Activated naive CD4-positive, alpha-beta T cell treated with anti-CD3 and anti-CD28 coated beads for 36 hours (primary cell): ENCODE results near the gene EPS8L1. TPM values are rescaled to one million over a fixed set of nuclear protein-coding genes. Genes with fewer than 3 reads are reported as not detected.
A peak's percentile ranks its signal among the peaks of the same experiment; 100 is the strongest.
"Not testable (repeated sequence)": the region's sequence is repeated elsewhere in the genome, so short reads cannot be mapped to it uniquely, and the experiment has no call there.

Experiments
- CTCF ChIA-PET: fragments of 350-600 bp; sonication (Branson Sonifier 250); formaldehyde crosslinking; loops from one replicate; lab custom pipeline; 2021; ENCODE audit warnings: antibody characterized with exemption; lab: Charles Lee
- DNase-seq: peaks from one replicate; pipeline ENCODE4 v3.0.0-alpha.2; 2020
- H3K27ac Mint-ChIP-seq: one replicate; pipeline ENCODE4 v1.8.0; 2021; ENCODE audit warnings: mild to moderate bottlenecking, mixed read lengths
- H3K27me3 Mint-ChIP-seq: one replicate; pipeline ENCODE4 v1.8.0; 2021; ENCODE audit warnings: low read depth, mixed read lengths
- H3K36me3 Mint-ChIP-seq: one replicate; pipeline ENCODE4 v1.8.0; 2021; ENCODE audit warnings: low read depth, mixed read lengths
- H3K4me1 Mint-ChIP-seq: one replicate; pipeline ENCODE4 v1.8.0; 2021; ENCODE audit warnings: low read depth, mixed read lengths
- H3K4me3 Mint-ChIP-seq: one replicate; pipeline ENCODE4 v1.8.0; 2021; ENCODE audit warnings: mild to moderate bottlenecking, moderate library complexity, mixed read lengths
- H3K9me3 Mint-ChIP-seq: one replicate; pipeline ENCODE4 v1.8.0; 2021; ENCODE audit warnings: mixed read lengths
- intact Hi-C: fragments of 100-400 bp; cut with micrococcal nuclease; formaldehyde crosslinking; loops from one replicate; pipeline ENCODE4 v1.15.1; 2023
- total RNA-seq, 2 experiments: library from RNA; stranded (reverse); gene quantifications; one replicate each; pipeline ENCODE4 v1.2.3, GENCODE V29; 2021

EPS8L1 gene
- total RNA-seq, 2 experiments from 2014 or later = 0.88 to 0.89 TPM

DNA sequence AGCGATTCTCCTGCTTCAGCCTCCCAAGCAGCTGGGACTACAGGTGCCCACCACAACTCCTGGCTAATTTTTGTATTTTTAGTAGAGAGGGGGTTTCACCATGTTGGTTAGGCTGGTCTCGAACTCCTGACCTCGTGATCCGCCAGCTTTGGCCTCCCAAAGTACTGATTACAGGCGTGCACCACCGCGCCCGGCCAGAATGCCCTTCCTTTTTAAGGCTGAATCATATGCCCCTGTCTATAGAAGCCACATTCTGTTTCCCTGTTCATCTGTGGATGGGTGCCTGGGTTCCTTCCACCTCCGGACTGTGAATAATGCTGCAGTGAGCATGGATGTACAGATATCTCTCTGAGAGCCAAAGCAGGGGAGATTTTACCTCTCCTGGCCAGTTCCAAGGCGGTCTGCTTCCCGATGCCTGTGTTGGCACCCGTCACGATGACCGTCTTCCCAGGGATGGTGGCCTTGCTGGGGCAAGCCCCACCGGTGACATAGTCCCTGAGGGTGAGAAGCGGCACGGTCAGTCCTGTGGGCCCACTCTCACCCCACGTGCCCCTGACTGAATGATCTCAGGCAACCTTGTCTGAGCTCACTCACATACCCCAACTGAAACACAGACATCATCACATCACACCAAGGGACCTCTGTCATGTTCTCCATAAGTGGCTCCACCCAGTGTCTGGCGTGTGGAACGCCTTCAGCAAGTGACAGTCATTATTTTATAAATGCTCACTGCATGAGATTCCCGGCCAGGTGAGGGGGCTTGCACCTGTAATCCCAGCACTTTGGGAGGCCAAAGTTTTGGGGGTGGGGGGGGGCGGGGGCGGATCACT, 16.7 kb upstream of the EPS8L1 start:
- H3K36me3 Mint-ChIP-seq = peaks cover 25% of the 10 kb centered on the region
- H3K27ac Mint-ChIP-seq = no peak overlapping the region
- H3K9me3 Mint-ChIP-seq = no peaks in the 10 kb centered on the region
- CTCF ChIA-PET = no interaction called here
- DNase-seq = no peak
- peaks cover 20% of the 10 kb centered on the region for H3K4me1 Mint-ChIP-seq
- intact Hi-C loops = no loop called here
- H3K27me3 Mint-ChIP-seq = no peaks in the 10 kb centered on the region
- no peak overlapping the region for H3K4me3 Mint-ChIP-seq

GRCh38 chr19:55060287-55060686, 15.4 kb upstream of the EPS8L1 start:
- H3K4me3 Mint-ChIP-seq, H3K9me3 Mint-ChIP-seq, DNase-seq, H3K27ac Mint-ChIP-seq, H3K27me3 Mint-ChIP-seq, CTCF ChIA-PET, intact Hi-C loops: not testable (repeated sequence)
- Mint-ChIP-seq H3K4me1 (peaks cover 18% of the 10 kb centered on the region), H3K36me3 (peaks cover 24% of the 10 kb centered on the region)

DNA sequence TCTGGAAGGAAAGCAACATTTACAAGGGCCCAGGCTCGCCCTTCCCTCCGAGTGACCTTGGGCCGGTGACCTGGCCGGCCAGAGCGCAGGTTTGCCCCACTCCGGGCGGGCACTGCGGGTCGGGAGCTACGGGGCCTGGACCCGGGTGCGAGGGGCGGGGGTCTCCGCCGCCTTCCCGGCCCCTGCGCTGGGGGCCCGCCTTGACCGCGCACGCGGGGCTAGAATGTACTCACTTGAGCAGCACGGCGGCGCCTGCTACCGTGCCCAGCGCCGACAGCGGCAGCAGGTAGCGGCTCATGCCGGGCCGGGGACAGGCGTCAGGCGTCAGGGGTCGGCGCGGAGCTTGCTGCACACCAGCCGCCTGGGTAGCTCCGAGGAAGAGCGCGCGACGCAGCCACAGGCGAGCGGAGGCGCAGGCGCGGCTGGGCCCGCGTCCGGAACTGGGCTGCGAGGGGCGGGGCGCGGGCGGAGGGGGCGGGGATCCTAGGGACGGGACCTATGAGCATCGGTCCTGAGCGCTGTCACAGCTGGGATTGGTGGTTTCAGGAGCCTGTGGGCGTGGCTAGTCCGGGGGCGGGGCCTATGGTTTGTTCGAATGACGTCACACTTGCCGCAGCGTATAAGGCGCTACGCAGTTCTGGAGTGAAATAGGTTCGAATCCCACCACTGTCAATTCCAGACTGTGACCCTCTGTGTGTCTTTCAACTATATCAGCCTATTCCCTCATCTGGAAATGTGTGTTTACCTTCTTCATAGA, 12.8 kb upstream of the EPS8L1 start, which contains the start of gene RDH13:
RDH13 (minus strand) TSS at position 414 of the 757 bp plus-strand sequence; CDS start at position 298, 116 bp downstream.
- Mint-ChIP-seq H3K4me1 (peaks cover 18% of the 10 kb centered on the region), H3K4me3 (peak within 1 kb of the TSS; percentile 84), H3K27ac (no peak within 1 kb of the TSS), H3K9me3 (no peaks in the 10 kb centered on the region), H3K27me3 (peaks cover 24% of the 10 kb centered on the region), H3K36me3 (peaks cover 12% of the 10 kb centered on the region)
- intact Hi-C loops = loop anchor here (1.0 to 2.0 kb wide), 6 partner anchors 18 to 614 kb away; partner anchors contain the start of genes KMT5C and LENG8
- CTCF ChIA-PET = no interaction called here
- peak; percentile 99 for DNase-seq

DNA sequence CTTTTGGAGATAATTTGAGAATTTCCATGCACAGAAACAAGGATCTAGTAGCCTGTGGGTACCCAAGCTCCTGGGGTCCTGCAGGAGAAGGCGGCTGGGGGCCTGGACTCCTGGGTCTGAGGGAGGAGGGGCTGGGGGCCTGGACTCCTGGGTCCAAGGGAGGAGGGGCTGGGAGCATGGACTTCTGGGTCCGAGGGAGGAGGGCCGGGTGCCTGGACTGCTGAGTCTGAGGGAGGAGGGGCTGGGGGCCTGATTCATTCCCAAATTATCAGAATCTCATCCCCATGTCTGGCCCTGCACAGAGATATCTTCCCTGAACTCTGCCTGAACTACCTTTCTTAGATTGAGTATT, 12.2 kb upstream of the EPS8L1 start:
- H3K4me3 Mint-ChIP-seq = peak overlapping the region; percentile 84
- no peaks in the 10 kb centered on the region for H3K9me3 Mint-ChIP-seq
- peaks cover 21% of the 10 kb centered on the region for H3K4me1 Mint-ChIP-seq
- CTCF ChIA-PET = no interaction called here
- no peak overlapping the region for H3K27ac Mint-ChIP-seq
- peaks cover 9% of the 10 kb centered on the region for H3K36me3 Mint-ChIP-seq
- H3K27me3 Mint-ChIP-seq = peaks cover 29% of the 10 kb centered on the region
- DNase-seq = no peak
- intact Hi-C loops = loop anchor here (1.0 to 2.0 kb wide), 6 partner anchors 18 to 615 kb away; partner anchors contain the start of genes KMT5C and LENG8

DNA sequence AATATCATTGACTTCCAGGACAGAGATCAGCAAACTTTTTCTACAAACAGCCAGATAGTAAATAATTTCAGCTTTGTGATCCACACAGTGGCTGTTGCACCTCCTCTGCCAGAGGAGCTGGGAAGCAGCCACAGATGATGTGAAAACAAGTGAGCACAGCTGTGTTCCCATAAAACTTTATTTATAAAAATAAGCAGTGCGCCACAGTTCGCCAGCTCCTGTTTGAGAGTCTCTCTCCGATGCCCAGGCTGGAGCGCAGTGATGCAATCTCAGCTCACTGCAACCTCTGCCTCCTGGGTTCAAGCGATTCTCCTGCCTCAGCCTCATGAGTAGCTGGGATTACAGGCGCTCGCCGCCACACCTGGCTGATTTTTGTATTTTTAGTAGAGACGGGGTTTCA, 10.2 kb upstream of the EPS8L1 start:
- H3K36me3 Mint-ChIP-seq, H3K4me3 Mint-ChIP-seq, intact Hi-C loops, H3K9me3 Mint-ChIP-seq, H3K27ac Mint-ChIP-seq, DNase-seq: not testable (repeated sequence)
- CTCF ChIA-PET = interaction anchor here (0.6 to 0.9 kb wide), 2 partner anchors 22 to 1442 kb away, joined by 3 to 4 read pairs; no protein-coding TSS in a partner anchor
- H3K27me3 Mint-ChIP-seq = peaks cover 42% of the 10 kb centered on the region
- H3K4me1 Mint-ChIP-seq = peaks cover 22% of the 10 kb centered on the region

GRCh38 chr19:55066107-55066709, 9.5 kb upstream of the EPS8L1 start:
- CTCF ChIA-PET = interaction anchor here (0.9 kb wide), 1 partner anchor 22 kb away, joined by 3 read pairs; no protein-coding TSS in a partner anchor
- H3K27me3 Mint-ChIP-seq = peaks cover 44% of the 10 kb centered on the region
- intact Hi-C loops = no loop called here
- peaks cover 1% of the 10 kb centered on the region for H3K36me3 Mint-ChIP-seq
- H3K4me3 Mint-ChIP-seq = no peak overlapping the region
- peaks cover 21% of the 10 kb centered on the region for H3K4me1 Mint-ChIP-seq
- no peak for DNase-seq
- no peaks in the 10 kb centered on the region for H3K9me3 Mint-ChIP-seq
- H3K27ac Mint-ChIP-seq = no peak overlapping the region

DNA sequence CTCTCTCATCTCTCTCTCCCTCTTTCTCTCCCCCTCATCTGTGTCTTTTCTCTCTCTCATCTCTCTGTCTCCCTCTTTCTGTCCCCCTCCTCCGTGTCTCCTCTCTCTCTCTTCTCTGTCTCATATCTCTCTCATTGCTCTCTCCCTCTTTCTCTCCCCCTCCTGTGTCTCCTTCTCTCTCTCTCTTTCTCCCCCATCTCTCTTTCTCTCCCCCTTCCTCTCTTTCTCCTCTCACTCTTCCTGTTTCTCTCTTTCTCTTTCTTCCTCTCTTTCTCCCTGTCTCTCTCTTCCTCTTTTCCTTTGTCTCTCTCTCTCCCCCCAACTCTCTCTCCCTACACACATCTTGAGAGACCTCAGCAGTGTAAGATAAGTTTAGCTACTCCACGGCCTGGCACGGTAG, 7.8 kb upstream of the EPS8L1 start:
- Mint-ChIP-seq H3K9me3 (no peaks in the 10 kb centered on the region), H3K4me1 (peaks cover 11% of the 10 kb centered on the region), H3K27ac (no peak overlapping the region), H3K4me3 (no peak overlapping the region), H3K36me3 (no peaks in the 10 kb centered on the region), H3K27me3 (peaks cover 55% of the 10 kb centered on the region)
- intact Hi-C loops = no loop called here
- CTCF ChIA-PET = no interaction called here
- DNase-seq = no peak

GRCh38 chr19:55068950-55069864, 6.5 kb upstream of the EPS8L1 start:
- intact Hi-C loops = no loop called here
- Mint-ChIP-seq H3K27me3 (peaks cover 61% of the 10 kb centered on the region), H3K27ac (no peak overlapping the region), H3K4me1 (peaks cover 11% of the 10 kb centered on the region), H3K36me3 (no peaks in the 10 kb centered on the region), H3K9me3 (no peaks in the 10 kb centered on the region), H3K4me3 (no peak overlapping the region)
- CTCF ChIA-PET = interaction anchor here (0.6 kb wide), 1 partner anchor 199 kb away, joined by 3 read pairs; no protein-coding TSS in a partner anchor
- DNase-seq = no peak

DNA sequence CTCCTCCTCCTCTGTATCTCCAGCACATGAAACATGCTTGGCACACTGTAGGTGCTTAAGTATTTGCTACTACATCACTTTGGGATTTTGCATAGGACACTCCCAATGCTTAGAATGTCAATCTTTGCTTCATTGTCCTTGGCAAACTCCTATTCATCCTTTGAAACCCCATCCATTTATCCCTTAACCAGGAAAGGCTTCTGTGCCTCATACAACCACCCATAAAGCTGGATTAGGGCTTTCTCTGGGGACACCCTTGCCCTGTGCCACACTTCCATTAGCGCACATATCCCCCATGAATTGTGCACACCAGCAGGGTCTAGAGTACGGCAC, 5.8 kb upstream of the EPS8L1 start:
- Mint-ChIP-seq H3K27me3 (peaks cover 63% of the 10 kb centered on the region), H3K4me3 (no peak overlapping the region), H3K4me1 (peaks cover 11% of the 10 kb centered on the region), H3K9me3 (no peaks in the 10 kb centered on the region), H3K36me3 (no peaks in the 10 kb centered on the region), H3K27ac (no peak overlapping the region)
- no peak for DNase-seq
- intact Hi-C loops = no loop called here
- CTCF ChIA-PET = interaction anchor here (0.6 kb wide), 1 partner anchor 200 kb away, joined by 3 read pairs; no protein-coding TSS in a partner anchor

DNA sequence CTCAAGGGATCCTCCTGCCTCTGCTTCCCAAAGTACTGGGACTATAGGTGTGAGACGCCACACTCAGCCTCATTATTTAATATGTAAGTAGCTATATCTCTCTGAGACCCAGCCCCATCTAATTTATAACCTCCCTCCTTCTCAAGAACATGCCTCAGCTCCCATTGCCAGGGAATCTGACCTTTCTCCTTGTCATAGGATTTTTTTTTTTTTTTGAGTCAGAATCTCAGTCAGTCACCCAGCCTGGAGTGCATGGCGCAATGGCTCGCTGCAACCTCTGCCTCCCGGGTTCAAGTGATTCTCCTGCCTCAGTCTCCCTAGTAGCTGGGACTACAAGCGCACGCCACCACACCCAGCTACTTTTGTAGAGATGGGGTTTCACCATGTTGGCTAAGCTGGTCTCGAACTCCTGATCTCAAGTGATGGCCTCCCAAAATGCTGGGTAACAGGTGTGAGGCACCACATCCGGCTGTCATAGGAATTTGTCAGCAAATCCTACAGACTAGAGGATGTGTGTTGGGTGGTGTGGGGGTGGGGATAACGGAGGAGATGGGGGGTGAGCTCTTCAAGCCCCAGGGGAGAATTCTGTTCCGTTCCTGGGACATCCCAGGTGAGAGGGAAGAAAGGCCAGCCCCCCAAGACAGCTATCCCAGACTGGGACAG, 5.1 kb upstream of the EPS8L1 start:
- H3K9me3 Mint-ChIP-seq = no peaks in the 10 kb centered on the region
- CTCF ChIA-PET = no interaction called here
- intact Hi-C loops = no loop called here
- H3K4me3 Mint-ChIP-seq = no peak overlapping the region
- DNase-seq = no peak
- H3K27ac Mint-ChIP-seq = no peak overlapping the region
- H3K27me3 Mint-ChIP-seq = peaks cover 64% of the 10 kb centered on the region
- H3K4me1 Mint-ChIP-seq = peaks cover 11% of the 10 kb centered on the region
- H3K36me3 Mint-ChIP-seq = no peaks in the 10 kb centered on the region

- intact Hi-C loops = no loop called here
- Mint-ChIP-seq H3K9me3 (no peaks in the 10 kb centered on the region), H3K36me3 (no peaks in the 10 kb centered on the region), H3K27me3 (peaks cover 60% of the 10 kb centered on the region), H3K4me3 (no peak overlapping the region), H3K27ac (no peak overlapping the region), H3K4me1 (peaks cover 11% of the 10 kb centered on the region)
- CTCF ChIA-PET = no interaction called here
- no peak for DNase-seq
Measured at GRCh38 chr19:55071129-55071502, 4.6 kb upstream of the EPS8L1 start.
